ENCODE data around the gene FRMPD4.

FRMPD4 gene

DNA sequence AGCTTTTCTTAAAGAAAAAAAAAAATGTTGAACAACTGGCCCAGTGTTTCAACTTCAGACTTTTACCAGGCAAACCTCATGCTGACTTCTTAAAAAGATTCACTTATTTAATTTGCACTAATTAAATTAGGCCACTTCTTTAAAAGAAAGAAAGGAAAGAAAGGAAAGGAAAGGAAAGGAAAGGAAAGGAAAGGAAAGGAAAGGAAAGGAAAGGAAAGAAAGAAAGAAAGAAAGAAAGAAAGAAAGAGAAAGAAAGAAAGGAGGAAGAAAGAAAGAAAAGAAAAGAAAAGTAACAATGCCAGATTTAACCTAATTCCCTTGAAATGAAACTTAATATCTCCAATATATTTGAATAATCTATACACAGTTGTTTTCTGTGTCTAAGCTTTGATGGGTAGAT is 581.6 kb downstream of the FRMPD4 start:
- no peak for DNase-seq (ENCODE audit: low spot score)
- H3K27ac ChIP-seq = no peak overlapping the region
- ChIA-PET POLR2A (ENCODE audit: low non-redundant PET) (no interaction called here), CTCF (interaction anchor here (1.0 kb wide), 1 partner anchor 40 kb away, joined by 3 read pairs; no protein-coding TSS in a partner anchor)
- TF ChIP-seq, protein P1, sequence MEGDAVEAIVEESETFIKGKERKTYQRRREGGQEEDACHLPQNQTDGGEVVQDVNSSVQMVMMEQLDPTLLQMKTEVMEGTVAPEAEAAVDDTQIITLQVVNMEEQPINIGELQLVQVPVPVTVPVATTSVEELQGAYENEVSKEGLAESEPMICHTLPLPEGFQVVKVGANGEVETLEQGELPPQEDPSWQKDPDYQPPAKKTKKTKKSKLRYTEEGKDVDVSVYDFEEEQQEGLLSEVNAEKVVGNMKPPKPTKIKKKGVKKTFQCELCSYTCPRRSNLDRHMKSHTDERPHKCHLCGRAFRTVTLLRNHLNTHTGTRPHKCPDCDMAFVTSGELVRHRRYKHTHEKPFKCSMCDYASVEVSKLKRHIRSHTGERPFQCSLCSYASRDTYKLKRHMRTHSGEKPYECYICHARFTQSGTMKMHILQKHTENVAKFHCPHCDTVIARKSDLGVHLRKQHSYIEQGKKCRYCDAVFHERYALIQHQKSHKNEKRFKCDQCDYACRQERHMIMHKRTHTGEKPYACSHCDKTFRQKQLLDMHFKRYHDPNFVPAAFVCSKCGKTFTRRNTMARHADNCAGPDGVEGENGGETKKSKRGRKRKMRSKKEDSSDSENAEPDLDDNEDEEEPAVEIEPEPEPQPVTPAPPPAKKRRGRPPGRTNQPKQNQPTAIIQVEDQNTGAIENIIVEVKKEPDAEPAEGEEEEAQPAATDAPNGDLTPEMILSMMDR (conservative IDR thresholded peaks at IDR 0.05; ENCODE audit: low read depth) = no peak

DNA sequence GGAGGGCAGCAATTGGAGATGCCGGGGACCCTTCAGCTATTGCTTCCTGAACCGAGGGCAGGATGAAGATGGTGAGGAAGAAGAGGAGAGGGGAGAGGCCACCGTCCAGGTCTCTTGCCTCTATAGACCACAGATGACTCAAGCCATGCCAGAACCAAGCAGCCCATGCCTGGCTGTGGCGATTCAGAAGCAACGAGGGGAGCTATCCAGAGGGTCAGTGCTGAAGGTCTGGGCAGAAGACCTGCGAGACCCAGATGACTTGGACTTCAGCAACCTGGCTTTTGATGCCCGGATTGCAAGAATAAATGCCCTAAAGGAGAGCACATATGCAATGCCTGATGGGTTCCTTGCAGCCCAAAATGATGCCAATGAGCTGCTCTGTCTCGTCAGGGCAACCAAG is 582.8 kb downstream of the FRMPD4 start:
- H3K27ac ChIP-seq = no peak overlapping the region
- ChIA-PET POLR2A (ENCODE audit: low non-redundant PET) (no interaction called here), CTCF (no interaction called here)
- DNase-seq (ENCODE audit: low spot score) = no peak
- TF ChIP-seq, protein P1 (conservative IDR thresholded peaks at IDR 0.05; ENCODE audit: low read depth) = no peak

DNA sequence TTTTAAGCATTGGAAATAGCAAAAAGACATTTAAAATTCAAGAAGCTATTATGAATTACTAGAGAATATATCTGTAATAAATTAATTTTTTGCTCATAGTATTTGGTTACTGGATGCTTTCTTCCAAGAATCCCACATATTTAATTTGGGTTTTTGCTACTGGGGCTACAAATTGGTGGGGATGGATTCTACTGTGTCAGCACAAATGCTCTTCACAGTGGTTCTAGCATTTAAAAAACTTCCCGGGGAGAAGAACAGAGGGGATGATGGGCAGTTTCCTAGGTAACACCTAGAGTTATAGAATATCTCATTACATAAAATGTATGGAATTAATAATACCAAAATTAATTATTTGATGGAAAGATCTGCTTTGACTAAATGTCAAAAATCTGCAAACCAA is 584.0 kb downstream of the FRMPD4 start:
- no peak for DNase-seq (ENCODE audit: low spot score)
- no peak overlapping the region for H3K27ac ChIP-seq
- CTCF ChIA-PET = no interaction called here
- TF ChIP-seq, protein P1 (conservative IDR thresholded peaks at IDR 0.05; ENCODE audit: low read depth) = no peak
- POLR2A ChIA-PET (ENCODE audit: low non-redundant PET) = no interaction called here

DNA sequence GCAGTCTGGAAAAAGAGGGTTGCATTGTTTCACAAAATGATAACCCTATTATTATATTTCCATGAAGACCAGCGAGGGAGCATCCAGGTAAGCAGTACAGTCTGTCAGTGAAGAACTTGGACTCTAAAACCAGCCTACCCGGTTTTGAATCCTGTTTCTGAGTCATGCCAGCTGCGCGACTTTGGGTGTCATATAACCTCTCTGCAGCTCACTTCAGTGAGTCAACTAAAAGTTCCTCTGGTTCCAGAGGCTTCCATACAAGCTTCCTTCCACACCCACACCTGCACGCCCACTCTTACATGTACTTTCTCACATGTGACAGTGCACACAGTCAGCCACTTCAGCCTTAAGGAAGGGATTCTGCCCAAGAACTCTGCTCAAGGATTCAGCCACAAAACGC is 603.1 kb downstream of the FRMPD4 start:
- peak; percentile 50 for DNase-seq (ENCODE audit: low spot score)
- TF ChIP-seq, protein P1 (conservative IDR thresholded peaks at IDR 0.05; ENCODE audit: low read depth) = no peak
- no peak overlapping the region for H3K27ac ChIP-seq
- POLR2A ChIA-PET (ENCODE audit: low non-redundant PET) = no interaction called here
- CTCF ChIA-PET = no interaction called here

DNA sequence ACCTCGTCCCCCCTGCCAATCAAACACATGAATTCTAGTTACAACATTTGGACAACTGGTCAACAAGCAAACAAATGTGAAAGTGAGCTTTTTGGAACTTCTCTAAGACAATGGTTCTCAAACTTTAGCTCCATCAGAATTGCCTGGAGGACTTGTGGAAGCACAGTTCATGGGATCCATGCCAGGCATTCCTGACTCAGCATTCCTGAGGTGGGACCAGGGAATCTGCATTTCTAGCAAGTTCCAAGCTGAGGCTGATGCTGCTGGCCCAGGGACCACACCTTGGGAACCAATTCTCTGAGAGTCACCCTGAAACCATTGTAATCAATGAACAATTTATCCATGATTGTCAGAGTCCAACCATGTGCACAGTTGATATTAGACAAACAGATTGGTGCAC is 609.2 kb downstream of the FRMPD4 start:
- no peak for DNase-seq (ENCODE audit: low spot score)
- H3K27ac ChIP-seq = no peak overlapping the region
- ChIA-PET POLR2A (ENCODE audit: low non-redundant PET) (no interaction called here), CTCF (no interaction called here)
- TF ChIP-seq, protein P1 (conservative IDR thresholded peaks at IDR 0.05; ENCODE audit: low read depth) = no peak

DNA sequence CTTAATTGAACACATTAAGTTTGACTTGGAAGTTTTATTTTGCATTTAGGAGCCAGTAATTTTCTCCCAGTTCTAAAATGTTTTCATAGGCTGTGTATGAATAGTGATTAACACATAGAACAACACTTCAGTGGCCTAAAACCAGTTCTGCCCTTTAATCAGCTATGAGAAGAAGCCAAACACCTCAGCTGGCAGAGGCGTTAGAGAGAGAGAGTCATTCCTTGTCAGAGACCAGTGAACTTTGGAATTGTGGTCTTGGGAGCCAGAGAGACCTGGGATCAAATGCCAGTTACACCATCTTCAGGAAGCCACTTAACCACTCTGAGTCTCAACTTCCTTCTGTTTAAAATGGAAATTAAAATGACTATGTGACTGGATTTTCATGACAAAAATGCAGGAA is 613.6 kb downstream of the FRMPD4 start:
- TF ChIP-seq, protein P1 (conservative IDR thresholded peaks at IDR 0.05; ENCODE audit: low read depth) = no peak

DNA sequence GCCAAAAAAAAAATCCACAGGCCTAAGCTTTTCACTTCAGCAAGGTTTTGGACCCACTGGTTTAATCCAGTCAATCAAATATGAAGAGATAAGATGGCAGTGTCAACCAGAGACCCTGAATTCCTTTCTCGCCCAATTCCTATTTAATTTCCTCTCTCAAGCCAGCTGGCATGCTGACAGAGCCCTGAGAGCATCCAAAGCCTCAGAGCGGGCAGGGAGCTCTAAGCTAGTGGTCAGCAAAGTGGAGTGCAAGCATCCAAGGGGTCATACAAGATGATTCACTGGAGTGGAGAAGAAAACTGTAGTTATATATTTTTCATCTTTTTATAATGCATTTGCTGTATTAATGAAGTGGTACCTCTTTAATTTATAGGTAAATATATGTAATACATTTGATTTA is 615.1 kb downstream of the FRMPD4 start:
- no peak overlapping the region for H3K27ac ChIP-seq
- TF ChIP-seq, protein P1 (conservative IDR thresholded peaks at IDR 0.05; ENCODE audit: low read depth) = no peak
- POLR2A ChIA-PET (ENCODE audit: low non-redundant PET) = no interaction called here
- CTCF ChIA-PET = no interaction called here
- DNase-seq (ENCODE audit: low spot score) = no peak

More for the DNA sequence above, 613.6 kb downstream of the FRMPD4 start:
- POLR2A ChIA-PET (ENCODE audit: low non-redundant PET) = no interaction called here
- H3K27ac ChIP-seq = no peak overlapping the region
- CTCF ChIA-PET = interaction anchor here (0.7 kb wide), 1 partner anchor 159 kb away, joined by 3 read pairs; no protein-coding TSS in a partner anchor
- DNase-seq (ENCODE audit: low spot score) = no peak

Data from RWPE1 (cell line).